ENCODE data around the gene HCLS1.
A peak's percentile ranks its signal among the peaks of the same experiment; 100 is the strongest.

HCLS1 gene

GRCh38 chr3:121663171-121663847, 2.6 kb upstream of the HCLS1 start:
- Histone ChIP-seq H3K9me3 (replicated peaks in 1 of 11) (peaks cover 0 to 5% (median 0%) of the 10 kb centered on the region in 11 experiments; a peak in 6 of 22 replicates), H3K27me3 (no peaks in the 10 kb centered on the region), H3K4me3 (no peak overlapping the region), H3K4me2 (no peak overlapping the region), H3K9ac (no peak overlapping the region), H4K20me1 (peaks cover 0 to 6% (median 0%) of the 10 kb centered on the region in 11 experiments; a peak in 3 of 22 replicates), H3K36me3 (peaks cover 58 to 77% (median 65%) of the 10 kb centered on the region in 11 experiments), H3K4me1 (peaks cover 24 to 72% (median 30%) of the 10 kb centered on the region in 10 experiments), H3K27ac (no peak overlapping the region)
- TF ChIP-seq Cebpa-rat (IDR thresholded peaks at IDR 0.05): no peak

- no peak overlapping the region for H3K4me2 ChIP-seq
Measured at GRCh38 chr3:121662742-121663141, 2.0 kb upstream of the HCLS1 start.

GRCh38 chr3:121661376-121661775, 673 bp upstream of the HCLS1 start:
- H3K9me3 ChIP-seq (replicated peaks in 1 of 11): peaks cover 0 to 12% (median 5%) of the 10 kb centered on the region in 11 experiments; a peak in 8 of 22 replicates
- H4K20me1 ChIP-seq: peaks cover 0 to 12% (median 0%) of the 10 kb centered on the region in 11 experiments; a peak in 6 of 22 replicates
- peak overlapping the region in 2 of 10 experiments; percentile 57 to 67; a peak in 2 of 20 replicates for H3K4me3 ChIP-seq
- H3K36me3 ChIP-seq: peaks cover 59 to 77% (median 67%) of the 10 kb centered on the region in 11 experiments
- peak overlapping the region; percentile 81 to 99 (median 92) for H3K4me2 ChIP-seq
- H3K27ac ChIP-seq: peak overlapping the region; percentile 79 to 96 (median 88)
- TF ChIP-seq Cebpa-rat (IDR thresholded peaks at IDR 0.05): no peak
- no peaks in the 10 kb centered on the region for H3K27me3 ChIP-seq
- peaks cover 24 to 67% (median 31%) of the 10 kb centered on the region in 10 experiments for H3K4me1 ChIP-seq
- H3K9ac ChIP-seq: peak overlapping the region in 8 of 11 experiments; percentile 79 to 91 (median 82); a peak in 14 of 22 replicates

More at GRCh38 chr3:121662742-121663141, 2.0 kb upstream of the HCLS1 start:
- Histone ChIP-seq H3K4me1 (peaks cover 24 to 72% (median 33%) of the 10 kb centered on the region in 10 experiments), H4K20me1 (peaks cover 0 to 11% (median 0%) of the 10 kb centered on the region in 11 experiments; a peak in 4 of 22 replicates), H3K9ac (no peak overlapping the region), H3K9me3 (replicated peaks in 1 of 11) (peaks cover 0 to 5% (median 0%) of the 10 kb centered on the region in 11 experiments; a peak in 6 of 22 replicates), H3K36me3 (peaks cover 59 to 77% (median 66%) of the 10 kb centered on the region in 11 experiments), H3K27me3 (no peaks in the 10 kb centered on the region), H3K4me3 (no peak overlapping the region), H3K27ac (no peak overlapping the region)
- TF ChIP-seq Cebpa-rat (IDR thresholded peaks at IDR 0.05): no peak

DNA sequence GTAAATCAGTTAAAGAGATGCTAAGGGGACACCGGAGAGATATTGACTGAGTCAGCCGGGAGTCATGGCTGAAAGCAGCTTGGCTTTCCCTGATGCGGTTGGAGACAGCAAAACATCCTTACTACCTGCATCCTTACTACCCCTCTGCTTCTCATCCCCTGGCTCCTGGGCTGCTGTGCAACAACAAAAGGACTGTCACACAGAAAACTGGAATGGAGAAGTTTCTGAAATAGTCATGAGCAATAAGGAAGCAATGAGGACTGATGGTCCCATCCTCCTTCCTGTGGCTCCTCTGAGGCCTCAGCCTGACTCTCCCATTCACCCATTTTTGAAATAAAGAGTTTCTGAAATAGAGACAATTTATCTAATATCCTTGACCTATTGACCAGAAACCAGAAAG, 1.1 kb downstream of the HCLS1 start:
- H3K9me3 ChIP-seq (replicated peaks in 1 of 11): peaks cover 0 to 15% (median 7%) of the 10 kb centered on the region in 11 experiments; a peak in 9 of 22 replicates
- peaks cover 59 to 77% (median 69%) of the 10 kb centered on the region in 11 experiments for H3K36me3 ChIP-seq
- peaks cover 31 to 58% (median 42%) of the 10 kb centered on the region in 10 experiments for H3K4me1 ChIP-seq
- no peaks in the 10 kb centered on the region for H3K27me3 ChIP-seq
- H3K27ac ChIP-seq: peak overlapping the region in 10 of 11 experiments; percentile 87 to 96 (median 88); a peak in 21 of 22 replicates
- H3K4me2 ChIP-seq: peak overlapping the region; percentile 81 to 99 (median 92)
- TF ChIP-seq Cebpa-rat (IDR thresholded peaks at IDR 0.05): no peak
- H3K4me3 ChIP-seq: peak overlapping the region; percentile 51 to 73 (median 64)
- peak overlapping the region in 8 of 11 experiments; percentile 79 to 91 (median 82); a peak in 16 of 22 replicates for H3K9ac ChIP-seq
- peaks cover 0 to 15% (median 0%) of the 10 kb centered on the region in 11 experiments; a peak in 6 of 22 replicates for H4K20me1 ChIP-seq

DNA sequence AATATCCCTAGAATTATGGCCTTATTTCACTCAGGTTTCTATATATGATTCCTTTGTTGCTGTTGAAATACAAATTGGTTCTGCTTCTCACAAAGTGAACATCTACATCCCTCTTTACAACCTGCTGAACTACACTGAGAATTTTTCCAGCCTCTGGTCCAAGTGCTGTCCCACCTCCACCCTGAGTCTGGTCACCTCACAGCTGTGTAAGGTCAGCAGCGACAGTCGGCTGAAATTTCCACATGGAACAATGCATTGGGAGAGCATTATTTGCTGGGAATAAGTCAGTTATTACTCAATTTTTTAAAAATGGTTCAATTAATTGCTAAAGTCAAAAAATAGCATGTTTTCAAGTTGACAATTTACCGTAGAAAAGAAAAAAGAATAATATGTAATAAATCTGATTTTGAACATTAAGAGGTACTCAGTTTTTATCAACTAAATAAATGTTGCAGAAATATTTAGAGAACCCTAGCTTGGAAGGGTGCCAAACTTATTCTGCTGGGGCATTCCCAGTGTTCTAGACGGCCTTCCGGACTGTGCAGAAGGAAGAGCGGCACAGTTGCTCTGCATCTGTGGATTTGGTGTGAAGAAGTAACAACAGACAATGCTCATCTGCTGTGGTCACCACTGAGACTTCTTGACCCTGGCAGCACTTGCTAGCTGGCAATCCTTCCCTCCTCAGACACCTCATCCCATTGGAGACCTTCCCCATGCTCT, 1.8 kb downstream of the HCLS1 start:
- Histone ChIP-seq H3K27me3 (no peaks in the 10 kb centered on the region), H3K4me2 (peak overlapping the region; percentile 81 to 99 (median 92)), H3K9me3 (replicated peaks in 1 of 11) (peaks cover 0 to 15% (median 7%) of the 10 kb centered on the region in 11 experiments; a peak in 9 of 22 replicates), H4K20me1 (peaks cover 0 to 20% (median 0%) of the 10 kb centered on the region in 11 experiments; a peak in 6 of 22 replicates), H3K4me1 (peaks cover 34 to 61% (median 45%) of the 10 kb centered on the region in 10 experiments), H3K9ac (peak overlapping the region in 6 of 11 experiments; percentile 14 to 91 (median 82); a peak in 6 of 22 replicates), H3K36me3 (peaks cover 59 to 77% (median 68%) of the 10 kb centered on the region in 11 experiments), H3K27ac (peak overlapping the region in 8 of 11 experiments; percentile 33 to 96 (median 90); a peak in 9 of 22 replicates), H3K4me3 (peak overlapping the region in 9 of 10 experiments; percentile 51 to 73 (median 65); a peak in 15 of 20 replicates)
- TF ChIP-seq Cebpa-rat (IDR thresholded peaks at IDR 0.05): no peak

DNA sequence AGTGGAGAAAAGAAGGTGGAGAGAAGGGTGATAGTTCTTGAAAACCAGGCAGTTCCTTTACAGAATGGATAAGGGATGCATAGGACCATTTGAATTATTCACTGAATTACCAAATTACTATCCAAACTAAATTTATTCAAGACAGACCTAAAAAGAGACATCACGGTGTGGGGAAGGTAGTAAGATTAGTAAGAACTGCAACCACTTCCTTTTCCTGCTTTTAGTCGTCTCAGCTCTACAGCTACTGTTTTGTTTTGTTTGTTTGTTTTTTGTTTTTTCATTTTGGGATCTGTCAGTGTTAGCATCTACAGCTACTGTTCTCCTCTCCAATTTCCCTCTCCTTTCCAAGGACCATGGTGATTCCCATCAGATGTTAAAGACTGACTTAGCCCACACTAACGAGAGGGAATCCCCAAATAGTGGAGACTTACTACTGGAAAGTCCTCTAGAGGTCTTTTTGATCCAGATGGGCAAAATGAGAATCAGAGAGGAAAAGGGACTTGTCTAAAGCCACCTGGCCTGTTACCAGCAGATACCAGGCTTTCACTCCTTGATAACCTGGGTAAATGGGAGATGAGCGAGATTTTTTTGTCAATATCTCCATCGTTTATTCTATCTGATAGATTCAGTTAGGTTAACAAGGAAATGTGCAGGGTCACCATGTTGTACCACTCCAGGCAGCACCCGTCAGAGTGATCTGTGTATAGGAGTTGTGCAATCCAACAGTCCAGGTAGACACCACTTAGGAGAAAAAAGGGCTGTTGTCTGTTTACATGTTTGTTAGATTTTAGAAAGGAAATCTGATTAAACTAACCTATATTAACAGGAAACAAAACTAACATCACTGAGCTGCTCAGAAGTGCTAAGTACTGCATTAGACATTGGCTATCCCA, 6.0 kb downstream of the HCLS1 start:
- Histone ChIP-seq H3K36me3 (peaks cover 84 to 99% (median 93%) of the 10 kb centered on the region in 11 experiments), H3K9ac (no peak overlapping the region), H3K9me3 (replicated peaks in 1 of 11) (peaks cover 0 to 25% (median 11%) of the 10 kb centered on the region in 11 experiments; a peak in 14 of 22 replicates), H3K27ac (peak overlapping the region in 3 of 11 experiments; percentile 19 to 25 (median 19); a peak in 5 of 22 replicates), H3K4me2 (peak overlapping the region; percentile 39 to 60 (median 52); a peak in 20 of 22 replicates), H3K27me3 (no peaks in the 10 kb centered on the region), H3K4me1 (peaks cover 15 to 54% (median 29%) of the 10 kb centered on the region in 10 experiments), H4K20me1 (peaks cover 0 to 60% (median 4%) of the 10 kb centered on the region in 11 experiments; a peak in 9 of 22 replicates), H3K4me3 (no peak overlapping the region)
- TF ChIP-seq Cebpa-rat (IDR thresholded peaks at IDR 0.05): no peak

DNA sequence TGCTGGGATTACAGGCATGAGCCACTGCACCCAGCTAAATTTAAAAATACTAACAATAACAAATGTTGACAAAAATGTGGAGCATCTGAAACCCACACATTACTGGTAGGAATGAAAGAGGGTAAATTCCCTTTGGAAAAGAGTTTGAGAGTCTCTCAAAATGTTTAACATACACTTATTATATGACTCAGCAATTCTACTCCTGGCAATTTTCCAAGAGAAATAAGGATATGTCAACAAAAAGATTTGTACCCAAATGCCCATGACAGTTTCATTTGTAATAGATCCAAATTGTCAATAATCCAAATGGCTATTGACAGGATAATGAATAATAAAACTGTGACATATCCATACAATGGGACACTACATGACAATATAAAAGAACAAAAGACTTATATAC, 9.0 kb downstream of the HCLS1 start:
- TF ChIP-seq Cebpa-rat (IDR thresholded peaks at IDR 0.05): no peak
- Histone ChIP-seq H3K9me3 (replicated peaks in 1 of 11) (peaks cover 0 to 24% (median 10%) of the 10 kb centered on the region in 11 experiments; a peak in 12 of 22 replicates), H3K4me1 (peaks cover 7 to 26% (median 13%) of the 10 kb centered on the region in 10 experiments), H4K20me1 (peaks cover 0 to 76% (median 0%) of the 10 kb centered on the region in 11 experiments; a peak in 10 of 22 replicates), H3K36me3 (peaks cover 82 to 99% (median 95%) of the 10 kb centered on the region in 11 experiments), H3K27me3 (no peaks in the 10 kb centered on the region), H3K27ac (peak overlapping the region in 1 of 11 experiments; percentile 39; a peak in 1 of 22 replicates), H3K4me2 (no peak overlapping the region), H3K9ac (no peak overlapping the region), H3K4me3 (no peak overlapping the region)
